Hepatocyte (in vitro differentiated cells): ENCODE results near the gene NCBP2.

ENCODE experiments used
- EZH2 ChIP-seq: fragments of 200-600 bp; sonication (generic); IDR thresholded peaks from 2 replicates; pipeline ENCODE4 v1.6.1; 2016; ENCODE audit warnings: antibody characterized with exemption, mild to moderate bottlenecking, borderline replicate concordance
- EZH2phosphoT487 ChIP-seq: fragments of 200-600 bp; sonication (generic); IDR thresholded peaks from one replicate; pipeline ENCODE4 v1.6.1; 2018; ENCODE audit warnings: antibody characterized with exemption, mild to moderate bottlenecking, low read depth, moderate library complexity; ENCODE audit not compliant: unreplicated experiment, severe bottlenecking
- TF ChIP-seq, protein P1 (sequence below): fragments of 200-600 bp; sonication (generic); IDR thresholded peaks from 2 replicates; pipeline ENCODE4 v1.5.1; 2016; ENCODE audit warnings: antibody characterized with exemption, mild to moderate bottlenecking; ENCODE audit not compliant: poor library complexity

DNA sequence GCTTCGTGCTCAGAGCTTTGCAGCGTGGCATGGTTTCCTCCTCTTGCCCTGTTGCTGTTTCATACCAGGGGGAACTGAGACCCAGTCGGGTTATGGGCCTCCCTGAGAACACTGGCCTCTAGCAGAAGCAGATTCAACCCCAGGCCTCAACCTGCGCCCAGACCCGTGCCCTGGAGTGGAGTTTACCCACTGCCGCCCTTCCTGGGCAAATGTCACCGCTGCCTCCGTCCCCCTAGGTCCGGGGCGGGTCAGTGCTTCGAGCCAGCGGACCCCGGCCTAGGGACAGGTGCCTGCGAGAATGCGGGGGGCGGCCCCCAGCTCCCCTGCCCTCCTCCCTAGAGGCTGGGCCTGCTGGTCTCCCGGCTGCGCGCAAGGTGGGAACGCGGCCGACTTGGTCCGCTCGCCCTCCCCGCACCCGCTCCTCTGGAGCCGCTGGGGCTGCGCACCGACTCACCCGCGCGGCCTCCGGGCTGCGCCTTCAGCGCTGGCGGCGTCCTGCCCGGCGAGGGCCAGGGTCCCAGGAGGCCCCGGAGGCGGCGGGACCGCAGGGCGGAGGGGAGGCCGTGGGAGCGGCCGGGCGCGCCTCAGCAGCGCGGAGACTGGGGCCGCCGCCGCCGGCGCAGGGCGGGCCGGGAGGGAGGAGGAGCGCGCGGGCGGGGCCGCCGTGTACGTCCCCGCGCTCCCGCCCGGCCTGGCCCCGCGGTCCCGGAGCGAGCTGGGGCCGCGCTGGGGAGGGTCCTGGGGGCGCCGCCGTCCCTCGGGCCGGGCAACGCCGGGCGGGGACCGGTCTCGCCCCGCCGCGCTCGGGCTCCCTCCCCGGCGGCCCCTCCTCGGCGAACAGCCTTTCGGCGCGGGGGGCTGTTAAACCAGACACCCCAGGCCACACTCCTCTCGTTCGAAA, 26.2 kb upstream of the NCBP2 start, which contains the start of gene PIGZ:
- TF ChIP-seq, protein P1, sequence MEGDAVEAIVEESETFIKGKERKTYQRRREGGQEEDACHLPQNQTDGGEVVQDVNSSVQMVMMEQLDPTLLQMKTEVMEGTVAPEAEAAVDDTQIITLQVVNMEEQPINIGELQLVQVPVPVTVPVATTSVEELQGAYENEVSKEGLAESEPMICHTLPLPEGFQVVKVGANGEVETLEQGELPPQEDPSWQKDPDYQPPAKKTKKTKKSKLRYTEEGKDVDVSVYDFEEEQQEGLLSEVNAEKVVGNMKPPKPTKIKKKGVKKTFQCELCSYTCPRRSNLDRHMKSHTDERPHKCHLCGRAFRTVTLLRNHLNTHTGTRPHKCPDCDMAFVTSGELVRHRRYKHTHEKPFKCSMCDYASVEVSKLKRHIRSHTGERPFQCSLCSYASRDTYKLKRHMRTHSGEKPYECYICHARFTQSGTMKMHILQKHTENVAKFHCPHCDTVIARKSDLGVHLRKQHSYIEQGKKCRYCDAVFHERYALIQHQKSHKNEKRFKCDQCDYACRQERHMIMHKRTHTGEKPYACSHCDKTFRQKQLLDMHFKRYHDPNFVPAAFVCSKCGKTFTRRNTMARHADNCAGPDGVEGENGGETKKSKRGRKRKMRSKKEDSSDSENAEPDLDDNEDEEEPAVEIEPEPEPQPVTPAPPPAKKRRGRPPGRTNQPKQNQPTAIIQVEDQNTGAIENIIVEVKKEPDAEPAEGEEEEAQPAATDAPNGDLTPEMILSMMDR, result no peak
- TF ChIP-seq EZH2 (peak; percentile 15), EZH2phosphoT487 (no peak)
